Stimulated activated CD8-positive, alpha-beta memory T cell treated with anti-CD3 and anti-CD28 coated beads, Interleukin-2, amount 100 ng/mL, for 48 hours (primary cell): Measurements from ENCODE around the gene TRAPPC8.
"Not testable (repeated sequence)": the region's sequence is repeated elsewhere in the genome, so short reads cannot be mapped to it uniquely, and the experiment has no call there.

Experiments used
- DNase-seq, 2 donors: peaks; one replicate each; pipeline ENCODE4 v3.0.0-alpha.2; 2020; ENCODE audit warnings: low read depth in 2 of 2

The TRAPPC8 gene

DNA sequence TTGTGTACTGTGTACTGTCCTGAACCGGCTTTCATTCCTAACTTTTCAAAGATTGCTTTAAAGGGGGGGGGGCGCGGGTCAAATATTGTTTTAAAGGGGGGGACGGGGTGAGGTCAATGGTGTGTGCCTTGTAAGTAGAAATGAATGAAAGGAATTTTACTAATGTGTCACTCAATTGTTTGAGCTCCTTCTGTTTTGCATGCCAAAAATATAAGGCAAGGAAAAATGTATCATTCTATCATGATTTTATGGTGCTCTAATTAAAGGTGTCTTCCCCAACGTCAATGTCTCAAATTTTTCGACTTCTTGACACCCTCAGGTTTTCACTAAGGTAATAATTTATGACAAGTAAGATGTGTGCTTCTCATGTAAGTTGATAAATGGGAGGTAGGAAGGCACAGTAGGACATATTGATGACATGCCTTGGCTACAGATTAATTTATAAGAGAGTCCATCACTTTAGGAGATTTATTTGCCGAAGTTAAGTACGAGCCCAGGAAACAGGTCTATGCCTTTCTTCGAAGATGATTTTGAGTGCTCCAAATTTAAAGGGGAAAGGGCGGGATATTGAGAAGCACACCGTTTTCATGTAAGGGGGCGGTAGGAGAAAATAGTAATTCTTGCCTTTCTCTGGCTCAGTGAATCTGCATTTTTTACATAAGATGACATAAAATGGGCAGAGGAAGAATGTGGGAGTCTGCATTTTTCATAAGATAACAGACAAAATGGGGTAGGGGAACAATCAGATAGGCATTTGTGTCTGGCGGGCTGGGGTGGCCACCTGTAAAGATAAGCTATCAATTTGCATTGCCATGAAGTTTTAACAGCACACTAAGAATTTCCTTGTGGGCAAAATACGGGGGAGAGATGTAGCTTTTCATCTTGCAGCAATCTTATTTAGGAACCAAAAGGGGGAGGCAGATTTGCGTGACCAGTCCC lies 1.2 kb upstream of the TRAPPC8 start:
- no peak for DNase-seq

DNA sequence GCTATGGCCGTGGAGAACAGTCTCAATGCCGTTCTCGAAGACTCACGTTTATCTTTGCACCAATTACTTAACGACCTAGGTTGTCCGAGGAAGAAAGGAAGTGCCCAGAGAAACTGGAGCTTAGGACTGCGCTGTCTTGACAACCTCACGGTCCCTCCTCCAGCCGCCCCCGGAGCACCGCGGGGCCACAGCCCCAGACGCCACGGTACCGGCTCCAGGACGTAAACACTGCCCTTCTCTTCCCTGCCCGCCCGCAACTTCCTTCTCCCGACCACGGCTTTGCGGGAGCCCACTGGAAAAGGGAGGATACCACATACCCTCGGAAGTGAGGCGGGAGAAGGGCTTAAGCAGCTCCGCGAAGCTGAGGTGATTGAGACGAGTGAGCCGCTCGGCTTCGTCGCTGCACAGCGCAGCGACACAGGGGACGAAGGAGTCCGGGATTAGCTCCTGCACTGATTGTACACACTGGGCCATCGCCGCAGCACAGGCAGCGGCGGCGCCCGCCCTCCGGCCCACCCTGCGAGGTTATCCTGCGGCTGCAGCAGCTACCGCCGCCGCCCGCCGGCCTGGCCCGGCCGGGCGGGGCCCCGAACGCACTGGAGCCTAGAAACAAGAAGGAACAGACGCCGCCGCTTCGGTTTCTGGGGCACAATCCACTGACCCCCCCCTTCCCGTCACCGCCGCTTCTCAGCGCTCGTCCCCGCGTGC lies 483 bp downstream of the TRAPPC8 start:
- peak; percentile 5 to 16 for DNase-seq

DNA sequence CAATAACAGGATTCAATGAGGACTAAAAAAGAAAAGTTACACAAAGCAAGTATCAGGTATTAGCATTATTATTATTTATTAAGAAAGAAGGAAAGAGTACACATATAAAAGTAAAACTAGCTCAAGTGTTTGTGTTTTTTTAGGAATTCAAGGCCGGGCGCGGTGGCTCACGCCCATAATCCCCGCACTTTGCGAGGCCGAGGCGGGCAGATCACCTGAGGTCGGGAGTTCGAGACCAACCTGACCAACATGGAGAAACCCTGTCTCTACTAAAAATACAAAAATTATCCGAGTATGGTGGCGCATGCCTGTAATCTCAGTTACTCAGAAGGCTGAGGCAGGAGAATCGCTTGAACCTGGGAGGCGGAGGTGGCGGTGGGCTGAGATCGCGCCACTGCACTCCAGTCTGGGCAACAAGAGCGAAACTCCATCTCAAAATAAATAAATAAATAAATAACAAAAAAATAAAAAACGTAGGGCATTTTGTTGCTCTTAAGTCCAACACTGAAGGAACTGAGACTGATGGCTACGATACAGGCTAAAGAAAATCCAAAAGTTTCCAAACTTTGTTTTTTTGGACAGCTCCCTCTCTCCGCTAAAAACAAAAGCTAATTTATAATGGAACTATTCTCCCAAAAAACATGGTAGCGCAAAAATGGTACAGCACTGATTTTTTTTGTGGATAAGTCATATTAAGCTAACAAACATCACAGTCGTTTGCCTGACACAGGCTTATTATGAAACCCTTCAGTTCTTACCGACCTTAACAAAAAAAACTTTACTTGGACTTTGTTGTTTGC lies 1.7 kb downstream of the TRAPPC8 start:
- DNase-seq, result no peak

DNA sequence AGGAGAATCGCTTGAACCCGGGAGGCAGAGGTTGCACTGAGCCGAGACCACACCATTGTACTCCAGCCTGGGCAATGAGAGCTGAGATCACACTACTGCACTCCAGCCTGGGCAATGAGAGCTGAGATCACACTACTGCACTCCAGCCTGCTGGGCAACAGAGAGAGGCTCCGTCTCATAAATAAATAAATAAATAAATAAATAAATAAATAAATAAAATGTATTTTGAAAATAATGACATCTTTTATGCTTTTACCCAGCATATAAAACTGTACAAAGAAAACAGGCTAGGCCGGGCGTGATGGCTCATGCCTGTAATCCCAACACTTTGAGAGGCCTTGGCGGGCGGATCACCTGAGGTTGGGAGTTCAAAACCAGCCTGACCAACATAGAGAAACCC lies 8.2 kb downstream of the TRAPPC8 start:
- DNase-seq, result not testable (repeated sequence)

DNA sequence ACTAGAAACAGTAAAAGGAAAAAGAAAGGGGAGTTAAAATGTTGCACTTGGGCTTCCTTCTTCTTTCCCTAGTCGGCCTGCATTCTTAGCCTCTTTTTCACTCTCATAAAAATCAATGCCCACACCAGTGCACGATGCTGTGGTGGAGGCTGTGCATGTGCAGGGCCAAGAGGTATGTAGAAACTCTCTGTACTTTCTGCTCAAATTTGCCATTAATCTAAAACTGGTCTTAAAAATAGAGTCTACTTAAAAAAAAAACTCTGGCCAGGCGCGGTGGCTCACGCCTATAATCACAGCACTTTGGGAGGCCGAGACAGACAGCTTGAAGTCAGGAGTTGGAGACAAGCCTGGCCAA lies 11.1 kb downstream of the TRAPPC8 start:
- no peak for DNase-seq

DNA sequence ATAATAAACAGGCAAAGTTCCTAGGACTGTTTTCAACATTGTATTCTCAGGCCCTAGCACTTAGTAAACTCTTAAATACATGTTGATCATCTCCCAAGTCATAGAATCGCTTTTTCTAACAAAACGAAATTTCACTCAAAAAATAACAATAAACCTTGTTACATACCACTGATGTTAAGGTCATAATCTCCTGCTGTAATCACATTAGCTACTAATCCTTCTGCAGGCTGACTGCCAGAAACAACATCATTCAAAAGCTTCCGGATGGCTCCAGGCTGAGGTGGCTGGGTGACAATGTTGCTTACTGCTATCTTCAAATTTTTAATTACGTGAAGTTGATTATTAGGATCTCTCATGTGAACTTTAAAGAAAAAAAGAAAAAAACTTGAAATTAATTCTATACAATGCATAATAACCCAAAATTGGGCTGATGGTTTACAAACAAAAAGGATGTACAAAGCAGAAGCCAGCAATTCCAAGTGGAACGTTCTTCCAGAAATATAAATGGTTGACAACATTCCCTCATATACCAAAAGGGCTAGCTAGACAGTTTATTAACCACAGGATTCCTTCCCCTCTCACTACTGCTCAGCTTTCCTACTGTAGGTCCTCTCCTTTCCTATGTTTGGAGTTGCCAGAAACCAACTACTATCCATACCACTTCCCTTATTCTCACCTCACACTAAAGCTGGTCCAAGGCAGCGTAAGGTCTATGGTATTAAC lies 11.6 kb downstream of the TRAPPC8 start:
- no peak for DNase-seq

DNA sequence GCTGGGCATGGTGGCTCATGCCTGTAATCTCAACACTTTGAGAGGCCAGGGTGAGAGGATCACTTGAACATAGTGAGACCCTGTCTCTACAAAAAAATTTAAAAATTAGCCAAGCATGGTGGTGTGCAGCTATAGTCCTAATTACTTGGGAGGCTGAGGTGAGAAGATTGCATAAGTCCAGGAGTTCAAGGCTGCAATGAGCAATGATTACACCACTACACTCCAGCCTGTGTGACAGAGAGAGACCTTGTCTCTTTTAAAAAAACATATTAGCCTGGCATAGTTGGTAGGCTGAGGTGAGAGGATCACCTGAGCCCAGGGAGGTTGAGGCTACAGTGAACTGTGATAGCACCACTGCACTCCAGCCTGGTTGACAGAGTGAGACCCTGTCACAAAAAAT lies 13.7 kb downstream of the TRAPPC8 start:
- DNase-seq, result no peak

DNA sequence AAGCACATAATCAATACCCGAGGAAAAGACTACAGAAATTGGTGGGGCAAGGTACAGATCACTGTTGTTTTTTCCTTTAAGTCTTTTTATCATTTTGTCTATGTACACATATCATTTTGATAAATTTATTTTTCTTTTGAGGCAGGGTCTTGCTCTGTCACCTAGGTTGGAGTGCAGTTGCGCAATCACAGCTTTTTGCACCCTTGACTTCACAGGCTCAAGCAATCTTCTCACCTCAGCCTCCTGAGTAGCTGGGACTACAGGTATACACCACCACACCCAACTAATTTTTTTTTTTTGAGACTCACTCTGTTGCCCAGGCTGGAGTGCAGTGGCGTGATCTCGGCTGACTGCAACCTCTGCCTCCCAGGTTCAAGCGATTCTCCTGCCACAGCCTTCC lies 15.9 kb downstream of the TRAPPC8 start:
- DNase-seq, result not testable (repeated sequence)

DNA sequence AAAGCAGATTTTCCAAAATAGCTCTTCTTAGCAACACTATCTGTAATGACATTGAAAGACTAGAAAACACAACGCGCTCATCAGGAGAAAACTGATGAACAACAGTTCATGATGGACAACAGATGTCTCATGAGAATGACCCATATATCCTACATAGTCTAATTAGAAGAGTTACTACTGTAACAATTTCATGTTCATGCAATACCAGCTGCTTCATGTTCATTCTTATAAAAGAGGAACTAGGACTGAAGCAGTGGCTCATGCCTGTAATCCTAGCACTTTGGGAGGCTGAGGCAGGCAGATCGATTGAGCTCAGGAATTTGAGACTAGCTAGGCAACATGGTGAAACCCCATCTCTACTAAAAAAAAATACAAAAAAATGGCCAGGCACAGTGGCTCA lies 22.7 kb downstream of the TRAPPC8 start:
- no peak for DNase-seq

DNA sequence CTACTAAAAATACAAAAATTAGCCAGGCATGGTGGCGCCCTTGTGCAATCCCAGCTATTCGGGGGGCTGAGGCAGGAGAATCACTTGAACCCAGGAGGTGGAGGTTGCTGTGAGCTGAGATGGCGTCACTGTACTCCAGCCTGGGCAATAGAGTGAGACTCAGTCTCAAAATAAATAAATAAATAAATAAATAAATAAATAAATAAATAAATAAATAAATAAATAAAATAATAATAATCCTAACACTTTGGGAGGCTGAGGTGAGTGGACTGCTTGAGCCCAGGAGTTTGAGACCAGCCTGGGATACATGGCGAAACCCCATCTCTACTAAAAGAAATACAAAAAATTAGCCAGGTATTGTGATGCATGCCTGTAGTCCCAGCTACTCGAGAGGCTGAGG lies 23.6 kb downstream of the TRAPPC8 start:
- not testable (repeated sequence) for DNase-seq

DNA sequence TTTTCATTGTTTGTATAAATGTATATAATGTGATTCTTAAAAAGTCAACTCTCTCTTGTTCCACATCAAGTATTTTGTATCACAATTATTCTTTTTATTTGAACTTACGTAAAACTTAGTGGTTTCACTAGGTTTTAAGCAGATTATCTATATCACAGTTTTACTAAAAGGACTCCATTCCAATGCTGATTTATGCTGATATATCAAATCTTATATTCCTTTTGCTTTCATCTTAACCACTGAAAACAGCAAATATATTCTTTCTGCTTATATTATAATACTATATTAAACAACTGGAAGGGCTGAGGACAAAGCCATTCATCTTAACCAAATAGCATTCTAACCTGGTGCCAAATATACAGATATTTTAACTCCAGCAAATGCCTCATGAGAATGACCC lies 24.2 kb downstream of the TRAPPC8 start:
- no peak for DNase-seq

DNA sequence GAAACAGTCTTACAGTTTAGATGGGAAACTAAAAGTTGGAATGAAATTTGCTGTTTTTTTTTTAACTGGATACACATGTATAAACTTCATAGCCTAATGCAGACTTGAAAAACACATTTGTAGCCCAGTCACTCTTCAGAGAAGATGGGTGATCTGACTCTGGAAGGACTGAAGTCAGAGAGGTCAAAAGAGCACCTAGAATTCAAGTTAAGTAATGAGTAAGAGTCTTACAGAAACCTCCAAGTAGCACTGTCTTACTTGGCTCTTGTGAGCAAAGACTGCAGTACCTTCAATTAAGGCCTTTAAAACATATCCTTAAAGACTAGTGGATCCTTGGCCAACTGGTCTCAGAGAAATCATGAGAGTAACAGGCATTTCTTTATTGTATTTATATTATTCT lies 41.9 kb downstream of the TRAPPC8 start:
- DNase-seq, result no peak

DNA sequence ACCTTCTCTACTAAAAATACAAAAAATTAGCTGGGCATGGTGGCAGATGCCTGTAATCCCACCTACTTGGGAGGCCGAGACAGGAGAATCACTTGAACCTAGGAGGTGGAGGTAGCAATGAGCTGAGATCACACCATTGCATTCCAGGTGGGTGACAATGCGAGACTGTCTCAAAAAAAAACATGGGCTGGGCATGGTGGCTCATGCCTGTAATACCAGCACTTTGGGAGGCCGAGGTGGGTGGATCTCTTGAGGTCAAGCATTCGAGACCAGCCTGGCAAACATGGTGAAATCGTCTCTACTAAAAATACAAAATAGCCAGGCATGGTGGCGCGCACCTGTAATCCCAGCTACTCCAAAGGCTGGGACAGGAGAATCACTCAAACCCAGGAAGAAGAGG lies 43.2 kb downstream of the TRAPPC8 start:
- DNase-seq, result not testable (repeated sequence)

DNA sequence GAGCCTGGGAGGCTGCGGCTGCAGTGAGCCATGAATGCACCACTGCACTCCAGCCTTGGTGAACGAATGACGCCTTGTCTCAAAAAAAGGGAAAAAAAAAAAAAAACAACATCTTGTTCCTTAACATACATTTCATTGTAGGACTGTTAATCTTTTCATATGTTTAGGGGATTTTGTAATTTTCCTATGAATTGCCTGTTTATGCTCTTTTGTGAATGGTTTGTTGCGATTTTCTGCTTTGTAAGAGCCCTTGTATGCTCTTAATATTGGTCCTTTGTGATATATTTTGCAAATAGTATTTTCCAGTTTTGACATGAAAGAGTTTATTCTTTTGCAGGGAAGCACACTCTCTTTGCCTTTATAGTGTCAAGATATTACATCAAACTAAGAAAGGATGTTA lies 50.0 kb downstream of the TRAPPC8 start:
- no peak for DNase-seq

DNA sequence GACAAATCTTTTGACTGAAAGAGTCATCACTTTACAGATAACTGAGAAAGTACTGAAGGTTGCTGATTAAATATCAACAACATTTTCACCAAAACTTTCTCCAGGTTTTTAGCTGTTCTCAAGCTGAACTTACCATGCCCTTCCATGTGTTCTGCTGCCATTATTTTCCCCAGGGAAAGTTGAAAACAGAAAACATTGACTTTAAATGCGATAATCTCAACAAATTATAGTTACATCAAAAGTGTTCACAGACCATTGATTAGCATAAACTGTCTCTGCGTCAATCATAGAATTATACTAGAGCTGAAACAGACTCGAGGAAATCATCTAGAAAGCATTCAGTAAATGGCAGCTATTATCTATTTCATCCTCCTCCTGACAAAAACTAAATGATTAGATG lies 51.4 kb downstream of the TRAPPC8 start:
- no peak for DNase-seq

DNA sequence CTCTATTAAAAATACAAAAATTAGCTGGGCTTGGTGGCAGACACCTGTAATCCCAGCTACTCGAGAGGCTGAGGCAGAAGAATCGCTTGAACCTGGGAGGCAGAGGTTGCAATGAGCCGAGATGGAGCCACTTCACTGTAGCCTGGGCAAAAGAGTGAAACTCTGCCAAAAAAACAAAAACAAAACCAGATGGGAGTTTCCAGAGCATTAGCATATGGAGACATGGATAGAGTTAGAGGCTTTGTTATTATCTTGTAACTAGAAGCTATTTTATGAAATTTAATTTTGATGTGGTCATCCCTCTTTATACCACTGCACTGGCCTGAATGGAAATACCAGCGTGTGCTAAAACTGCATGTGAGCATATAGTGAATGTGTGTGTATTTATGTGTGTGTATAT lies 58.9 kb downstream of the TRAPPC8 start:
- DNase-seq, result no peak

DNA sequence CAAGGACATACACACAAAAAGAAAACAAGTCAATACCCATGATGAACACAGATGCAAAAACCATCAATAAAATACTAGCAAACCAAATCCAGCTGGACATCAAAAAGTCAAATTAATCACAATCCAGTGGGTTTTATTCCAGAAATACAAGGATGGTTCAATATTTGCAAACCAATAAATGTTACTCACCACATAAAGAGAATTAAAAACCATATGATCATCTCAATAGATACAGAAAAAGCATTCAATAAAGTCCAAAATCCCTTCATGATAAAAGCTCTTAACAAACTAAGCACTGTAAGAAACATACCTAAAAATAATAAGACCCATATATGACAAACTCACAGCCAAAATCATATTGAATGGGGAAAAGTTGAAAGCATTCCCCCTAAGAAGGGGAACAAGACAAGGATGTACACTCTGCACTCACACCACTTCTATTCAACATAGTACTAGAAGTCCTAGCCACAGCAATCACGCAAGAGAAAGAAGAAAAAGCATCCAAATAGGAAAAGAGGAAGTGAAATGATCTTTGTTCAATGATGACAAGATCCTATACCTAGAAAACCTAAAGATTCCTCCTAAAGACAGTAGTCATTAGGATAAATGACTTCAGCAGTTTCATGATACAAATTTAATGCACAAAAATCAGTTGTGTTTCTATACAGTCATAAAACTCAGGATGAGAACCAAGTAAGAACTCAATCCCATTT lies 62.6 kb downstream of the TRAPPC8 start:
- no peak for DNase-seq

DNA sequence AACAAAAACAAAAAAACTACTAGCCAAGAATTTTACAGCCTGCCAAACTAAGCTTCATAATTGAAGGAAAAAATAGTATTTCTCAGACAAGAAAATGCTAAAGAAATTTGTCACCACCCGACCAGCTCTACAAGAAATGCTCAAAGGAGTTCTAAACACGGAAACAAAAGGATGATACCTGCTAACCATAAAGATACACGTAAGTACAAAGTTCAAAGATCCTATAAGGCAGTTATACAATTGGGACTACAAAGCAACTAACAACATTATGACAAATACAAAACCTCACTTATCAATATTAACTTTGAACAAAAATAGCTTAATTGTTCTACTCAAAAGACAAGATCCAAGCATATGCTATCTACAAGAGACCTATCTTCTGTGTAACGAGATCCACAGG lies 64.6 kb downstream of the TRAPPC8 start:
- DNase-seq, result no peak

DNA sequence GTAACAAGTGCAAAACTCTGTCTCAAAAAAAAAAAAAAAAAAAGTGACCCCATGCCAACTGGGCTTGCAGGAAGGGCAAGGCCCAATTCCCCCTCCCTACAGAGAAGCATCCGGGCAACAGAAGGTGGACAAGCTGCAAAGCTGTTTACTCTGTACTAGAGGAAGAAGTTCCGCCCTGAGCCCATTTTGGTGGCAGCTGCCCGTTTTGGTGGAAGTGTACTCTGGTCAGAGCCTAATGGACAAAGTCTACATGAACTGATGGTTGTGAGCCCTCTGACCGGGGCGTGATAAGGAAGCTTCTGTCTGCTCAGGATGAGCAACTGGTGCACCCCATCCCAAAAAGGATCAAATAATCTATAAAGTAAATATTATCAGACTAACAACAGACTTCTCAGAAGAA lies 65.0 kb downstream of the TRAPPC8 start:
- no peak for DNase-seq

DNA sequence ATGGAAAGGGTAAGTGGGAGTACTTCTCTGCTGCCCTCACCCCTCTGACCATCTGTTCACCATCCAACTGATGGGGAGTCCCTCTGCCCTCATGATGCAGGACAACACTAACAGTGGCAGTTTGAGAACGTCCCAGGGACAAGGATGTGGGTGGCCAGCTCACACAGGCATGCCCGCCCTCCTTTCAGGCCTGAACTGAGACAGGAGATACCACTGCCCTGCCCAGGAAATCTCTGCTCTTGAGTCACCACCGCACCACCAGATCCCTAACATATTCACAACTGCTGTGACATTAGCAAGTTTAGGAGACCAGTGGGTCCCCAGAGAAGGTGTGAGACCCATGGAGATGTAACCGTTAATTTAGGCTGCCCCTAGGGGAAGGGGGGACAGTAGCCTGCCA lies 66.2 kb downstream of the TRAPPC8 start:
- no peak for DNase-seq

DNA sequence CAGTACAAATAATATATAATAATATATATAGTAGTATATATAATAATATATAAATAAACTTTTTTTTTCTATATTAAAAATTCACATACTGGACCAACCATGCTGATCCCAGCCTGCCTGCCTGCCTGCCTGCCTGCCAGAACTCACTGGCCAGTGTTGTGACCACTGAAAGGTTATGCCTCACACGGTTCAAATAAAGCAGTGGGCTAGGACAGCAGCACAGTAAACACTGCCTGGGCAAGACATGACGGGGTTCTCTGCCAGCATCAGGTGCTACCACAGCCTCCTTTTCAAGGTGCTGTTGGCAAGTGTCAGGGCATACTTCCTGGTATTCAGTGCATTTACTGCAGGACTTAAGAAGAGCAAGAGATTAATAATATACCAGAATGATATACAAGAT lies 67.6 kb downstream of the TRAPPC8 start:
- no peak for DNase-seq
